DMS 273 treated with DMSO at 0.1 percent for 48 hours (cell line): ENCODE results near the gene LRIT2.
A peak's percentile ranks its signal among the peaks of the same experiment; 100 is the strongest.

ENCODE experiments used
- DNase-seq: peaks from one replicate; lab custom pipeline; 2025; lab: John Stamatoyannopoulos, UW

The LRIT2 gene

DNA sequence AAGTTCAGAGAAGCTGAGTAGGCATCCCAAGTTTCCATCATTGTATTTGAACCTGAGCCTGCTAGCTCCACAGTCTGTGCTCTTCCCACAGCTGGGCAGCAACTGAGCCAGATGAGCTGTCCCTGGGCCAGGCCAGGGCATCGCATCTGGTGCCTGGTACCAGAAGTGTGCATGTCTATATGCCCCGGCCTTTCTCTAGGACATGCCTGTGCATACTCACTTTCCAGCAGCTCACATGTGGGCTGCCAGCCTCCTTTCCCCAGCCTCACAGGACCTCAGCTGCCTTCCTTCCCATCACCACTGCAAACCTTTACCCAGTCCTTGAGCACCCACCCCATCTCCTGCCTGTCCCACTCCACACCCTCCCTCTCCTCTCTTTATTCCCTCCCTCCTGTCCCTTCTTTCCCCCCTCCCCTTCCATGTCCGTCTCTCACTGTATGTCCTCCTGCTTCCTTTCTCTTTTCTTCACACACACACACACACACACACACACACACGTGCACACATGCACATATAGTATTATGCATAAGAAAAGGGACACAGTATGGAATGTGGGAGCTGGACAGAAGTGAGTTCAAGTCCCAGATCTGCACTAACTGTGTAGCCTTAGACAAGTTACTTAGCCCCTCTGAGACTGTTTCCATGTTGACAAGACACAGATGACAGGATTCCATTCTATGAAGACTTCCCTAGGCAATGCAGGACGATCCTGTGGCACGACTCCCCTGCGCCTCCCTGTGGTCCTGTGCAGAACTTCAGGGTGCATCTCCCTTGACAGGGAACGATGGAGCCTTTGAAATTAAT, 20.1 kb downstream of the LRIT2 start:
- peak; percentile 4 for DNase-seq

DNA sequence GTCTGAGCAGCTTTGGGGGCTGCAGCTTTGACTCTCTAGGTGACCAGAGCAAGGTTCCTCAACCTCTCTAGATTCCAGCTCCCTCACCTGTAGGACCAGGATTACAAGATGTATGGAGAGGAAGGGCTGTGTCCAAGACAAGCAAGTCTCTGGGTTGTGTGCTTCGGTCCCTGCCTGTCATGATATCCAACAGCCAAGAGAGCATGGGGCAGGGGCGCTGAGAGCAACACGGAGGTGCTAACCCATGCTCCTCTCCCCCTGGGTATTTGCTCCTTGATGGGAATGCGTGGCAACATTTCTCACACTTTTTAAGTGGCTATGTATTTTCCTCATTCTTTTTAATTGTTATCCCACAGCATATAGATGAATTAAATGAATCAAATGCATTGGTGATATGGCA, 20.7 kb downstream of the LRIT2 start:
- no peak for DNase-seq

DNA sequence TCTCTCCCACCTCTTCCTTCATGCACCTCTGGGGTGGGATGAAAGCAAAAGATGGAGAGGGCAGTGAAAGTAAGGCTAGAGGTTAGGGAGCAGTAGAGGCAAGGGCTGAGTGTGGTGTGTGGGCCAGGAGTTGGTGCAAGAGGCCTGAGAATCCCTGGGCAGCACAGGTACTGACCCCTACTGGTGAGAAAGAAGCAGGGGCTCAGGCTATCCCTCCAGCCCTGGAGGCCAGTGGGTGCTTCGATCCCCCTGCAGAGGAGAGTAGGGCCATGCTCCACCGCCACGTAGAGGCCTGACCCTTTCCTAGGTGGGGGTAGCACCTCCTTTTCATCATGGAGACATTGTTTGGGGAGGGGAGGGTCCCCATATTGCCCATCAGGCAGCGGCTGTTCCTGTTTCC, 21.2 kb downstream of the LRIT2 start:
- no peak for DNase-seq

DNA sequence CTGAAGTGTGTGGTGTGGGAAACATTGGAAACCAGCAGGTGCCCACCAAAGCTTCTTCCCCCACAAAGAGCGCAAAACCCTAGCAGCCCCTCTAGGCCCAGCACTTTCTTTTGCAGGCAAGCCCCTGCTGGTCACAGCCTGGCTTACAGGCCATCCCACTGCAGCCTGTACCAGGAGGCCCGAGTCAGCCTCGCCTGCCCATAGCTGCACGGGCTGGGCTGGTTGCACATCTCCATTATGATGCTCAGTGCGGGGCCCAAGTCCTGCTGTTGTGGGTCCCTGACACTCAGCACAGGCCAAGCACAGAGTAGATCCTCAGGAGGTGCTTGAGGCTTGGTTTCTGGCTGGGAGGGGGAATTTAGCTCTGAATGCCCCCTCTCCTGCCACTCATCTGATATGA, 23.0 kb downstream of the LRIT2 start:
- DNase-seq, result no peak

DNA sequence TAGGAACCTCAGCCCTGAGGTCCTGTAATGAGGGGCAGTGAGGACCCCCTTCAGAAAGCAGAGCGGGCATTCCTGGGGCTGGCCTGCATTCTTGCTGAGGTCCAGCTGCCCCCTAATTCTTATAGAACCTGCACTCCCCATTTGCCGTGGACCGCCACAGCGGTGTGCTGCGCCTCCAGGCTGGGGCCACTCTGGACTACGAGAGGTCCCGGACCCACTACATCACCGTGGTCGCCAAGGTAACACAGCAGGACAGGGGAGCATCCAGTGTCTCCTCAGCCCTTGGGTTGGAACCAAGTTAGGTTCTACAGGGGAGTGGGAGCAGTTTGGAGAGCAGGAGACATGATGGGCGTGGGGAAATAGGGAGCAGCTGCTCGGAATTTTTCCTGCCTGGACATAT, 23.7 kb downstream of the LRIT2 start:
- DNase-seq, result no peak

DNA sequence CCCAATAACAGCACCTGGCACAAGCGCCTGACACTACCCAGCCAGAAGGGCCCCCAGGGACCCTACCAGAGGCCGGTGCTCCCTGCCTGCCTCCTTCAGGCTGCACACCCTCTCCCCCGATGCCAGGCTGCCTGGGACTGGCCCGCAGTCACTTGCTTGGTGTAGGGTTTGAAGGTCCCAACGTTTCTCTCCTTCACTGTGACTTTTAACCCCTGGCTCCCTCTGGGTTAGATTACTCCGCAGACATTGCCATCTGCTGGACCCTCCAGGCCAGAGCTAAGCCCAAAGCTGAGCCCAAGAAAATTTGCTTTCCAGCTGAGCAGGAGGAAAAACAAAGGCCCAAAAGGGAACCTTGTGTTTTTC, 24.1 kb downstream of the LRIT2 start:
- no peak for DNase-seq

DNA sequence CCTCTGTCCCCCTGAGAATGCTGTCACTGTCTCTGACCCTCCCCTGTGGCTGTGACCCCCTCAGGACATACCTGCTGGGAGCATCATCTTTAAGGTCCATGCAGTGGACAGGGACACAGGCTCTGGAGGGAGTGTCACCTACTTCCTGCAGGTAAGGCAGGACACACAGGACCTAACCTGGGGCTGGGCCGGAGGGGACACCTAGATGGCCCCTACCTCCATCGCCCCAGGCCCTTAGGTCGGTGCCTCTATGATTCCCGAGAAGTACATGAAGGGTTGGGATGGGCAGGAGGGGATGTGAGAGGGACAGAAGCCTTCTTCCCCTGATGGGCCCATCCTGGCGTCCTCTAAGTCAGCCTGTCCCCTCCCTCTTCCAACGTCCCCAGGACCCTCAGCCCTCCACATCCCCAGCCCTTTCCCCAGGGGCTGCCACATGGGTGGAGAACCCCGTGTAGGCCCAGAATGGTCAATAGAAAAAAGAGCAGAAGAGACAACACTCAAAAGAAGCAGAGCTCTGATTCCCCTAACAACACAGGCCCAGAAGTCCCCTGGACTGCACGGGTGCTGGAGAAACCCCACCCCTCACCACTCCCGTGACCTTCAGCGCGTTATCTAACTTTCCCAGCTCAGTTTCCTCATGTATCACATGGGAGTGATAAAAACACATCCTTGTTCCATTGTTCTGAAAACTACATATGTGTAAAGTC, 24.7 kb downstream of the LRIT2 start:
- DNase-seq, result no peak

DNA sequence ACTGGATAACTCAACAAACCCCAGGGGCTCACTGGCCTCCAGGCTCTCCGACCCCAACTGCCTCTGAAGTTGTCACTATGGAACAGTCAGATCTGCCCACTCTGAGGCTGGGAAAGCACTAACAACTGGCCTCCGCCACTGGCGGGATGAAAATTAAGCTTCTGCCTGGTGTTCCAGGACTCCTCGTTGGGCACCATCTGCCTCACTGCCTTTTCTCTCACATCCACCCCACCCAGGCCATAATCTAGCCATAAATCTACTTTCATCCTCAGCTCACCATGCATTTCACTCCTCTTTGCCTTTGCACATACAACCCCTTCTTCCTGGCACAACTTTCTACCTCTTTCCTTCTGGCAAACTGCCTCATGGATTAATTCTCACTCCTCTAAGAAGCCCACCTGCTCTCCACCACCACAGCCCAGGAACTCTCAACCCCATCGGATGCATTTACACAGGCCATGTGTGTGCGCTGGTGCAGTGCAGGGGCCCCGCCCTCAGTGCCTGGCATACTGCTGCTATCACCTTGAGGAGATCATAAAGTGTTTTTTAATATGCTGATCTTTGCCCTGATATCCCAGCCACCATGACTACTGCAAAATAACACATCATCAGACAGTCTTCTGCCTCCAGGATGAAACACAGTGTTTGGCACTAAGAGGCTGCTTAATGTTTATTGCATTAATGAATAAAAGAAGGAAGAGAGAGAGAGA, 27.0 kb downstream of the LRIT2 start:
- DNase-seq, result no peak

DNA sequence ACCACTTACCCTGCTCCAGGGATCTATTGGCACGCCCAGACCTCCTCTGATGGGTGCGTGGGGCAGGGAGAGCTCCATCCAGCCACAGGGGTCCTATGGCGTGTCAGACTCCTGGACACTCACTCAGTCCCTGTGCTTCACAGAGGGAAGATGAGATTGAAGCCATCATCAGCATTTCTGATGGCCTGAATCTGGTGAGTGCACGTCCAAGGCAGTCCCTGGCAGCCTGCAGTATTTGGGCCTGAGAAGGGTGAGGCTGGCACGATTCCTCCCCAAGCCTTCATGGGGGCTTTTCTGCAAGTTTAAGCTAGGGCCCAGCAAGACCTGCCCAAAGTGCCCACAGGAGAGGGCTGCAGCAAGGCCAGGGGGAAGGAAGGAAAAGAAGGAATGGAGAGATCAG, 27.7 kb downstream of the LRIT2 start:
- DNase-seq, result no peak

DNA sequence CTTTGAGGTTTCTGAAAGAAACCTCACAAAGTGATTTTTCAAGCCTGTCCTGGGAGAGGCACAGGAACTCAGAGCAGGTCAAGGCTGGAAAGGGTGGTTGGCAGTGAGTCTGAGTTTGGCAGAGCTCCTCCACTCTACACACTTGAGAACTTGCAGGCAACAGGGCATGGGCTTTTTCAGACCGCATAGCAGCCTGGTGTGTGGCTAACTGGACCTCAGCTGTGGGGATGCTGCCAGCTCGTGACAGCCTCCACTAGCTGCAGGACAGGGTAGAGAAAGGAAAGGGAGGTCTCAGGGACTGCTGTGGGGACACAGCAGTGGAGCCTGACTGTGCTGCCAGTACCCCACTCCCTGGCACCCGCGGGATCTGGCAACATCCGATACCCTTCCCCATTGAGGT, 28.4 kb downstream of the LRIT2 start:
- DNase-seq, result no peak

DNA sequence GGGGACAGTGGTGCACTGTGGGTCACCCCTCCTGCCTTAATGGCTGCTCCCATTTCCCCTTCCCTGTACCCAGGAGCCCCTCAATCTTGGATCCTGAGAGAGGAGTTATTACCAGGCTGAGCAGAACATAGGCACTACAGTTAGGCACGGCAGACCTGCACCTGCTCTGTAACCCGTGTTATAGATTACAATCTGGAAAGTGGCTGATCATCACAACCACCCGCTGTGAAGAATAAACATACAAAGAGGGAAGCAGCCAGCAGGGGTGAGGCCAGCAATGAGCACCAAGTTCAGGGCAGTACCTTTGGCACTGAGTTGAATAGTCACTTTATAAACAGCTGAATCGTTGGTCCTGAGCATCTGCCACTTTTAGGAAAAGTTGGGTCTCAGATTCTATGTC, 29.3 kb downstream of the LRIT2 start:
- peak; percentile 3 for DNase-seq

DNA sequence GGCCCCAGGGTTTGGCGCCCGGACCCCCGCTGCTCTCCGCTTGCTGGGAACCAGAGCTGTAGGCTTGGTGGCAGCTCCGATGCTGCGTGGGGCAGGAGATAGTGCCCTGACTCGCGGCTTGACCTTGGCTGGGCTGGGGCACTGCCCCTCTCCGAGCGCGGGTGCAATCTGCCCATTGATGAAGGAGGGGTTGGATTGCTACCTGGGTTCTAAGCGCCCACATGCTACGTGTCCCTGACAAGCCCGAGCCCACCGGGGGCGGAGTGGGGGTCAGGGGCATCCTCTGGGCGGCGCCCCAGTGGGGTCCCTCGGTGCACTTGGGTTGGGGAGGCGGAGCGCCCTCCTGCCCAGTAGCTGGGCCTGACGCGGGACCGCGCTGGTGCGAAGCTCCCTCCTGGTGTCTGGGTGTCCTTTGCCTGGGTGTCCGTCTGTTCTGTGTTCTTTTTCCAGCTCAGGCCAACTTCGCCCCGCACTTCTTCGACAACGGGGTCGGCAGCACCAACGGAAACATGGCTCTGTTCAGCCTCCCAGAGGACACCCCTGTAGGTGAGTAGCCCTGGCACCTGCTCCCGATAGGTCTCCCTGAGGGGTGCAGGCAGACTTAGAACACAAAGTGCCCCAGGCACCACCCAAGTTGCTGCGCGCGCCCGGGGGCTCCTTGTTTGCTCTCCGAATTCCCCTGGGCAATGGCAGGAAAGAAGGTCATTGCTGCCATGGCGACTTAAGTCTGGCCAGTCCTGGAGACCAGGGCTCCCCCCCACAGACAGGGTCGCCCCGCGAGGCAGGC, 30.1 kb downstream of the LRIT2 start:
- DNase-seq, result no peak

DNA sequence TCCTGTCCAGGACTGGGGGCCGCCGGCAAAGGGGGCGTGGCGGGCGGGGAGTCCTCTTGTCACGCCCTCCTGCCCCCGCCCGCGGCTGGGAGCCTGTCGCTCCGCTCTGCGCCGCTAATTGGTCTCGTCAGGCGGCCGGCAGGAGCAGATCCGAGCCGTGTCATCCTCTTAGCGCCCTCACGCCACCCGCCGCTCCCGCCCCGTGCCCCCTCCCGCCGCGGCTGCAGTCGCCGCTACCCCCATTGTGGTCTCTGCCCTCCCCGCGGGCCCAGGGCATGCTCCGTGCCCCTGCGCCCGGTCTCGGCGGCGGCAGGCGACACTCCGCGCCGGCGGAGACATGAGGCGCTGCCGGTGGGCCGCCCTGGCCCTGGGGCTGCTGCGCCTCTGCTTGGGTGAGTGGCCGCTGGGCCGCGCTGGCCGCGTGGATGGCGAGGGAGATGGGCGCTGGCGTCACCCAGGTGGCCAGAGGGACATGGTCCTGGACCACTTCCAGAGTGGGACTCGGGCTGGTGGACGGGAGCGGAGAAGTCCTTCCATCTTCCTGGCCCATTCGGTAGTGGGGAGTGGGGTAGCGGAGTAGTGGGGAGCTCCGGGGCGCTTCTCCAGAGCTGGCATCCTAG, 30.8 kb downstream of the LRIT2 start, which contains the start of gene CDHR1:
CDHR1 (plus strand) TSS at position 114 of the 620 bp plus-strand sequence; CDS start at position 338, 224 bp downstream.
- DNase-seq, result no peak

DNA sequence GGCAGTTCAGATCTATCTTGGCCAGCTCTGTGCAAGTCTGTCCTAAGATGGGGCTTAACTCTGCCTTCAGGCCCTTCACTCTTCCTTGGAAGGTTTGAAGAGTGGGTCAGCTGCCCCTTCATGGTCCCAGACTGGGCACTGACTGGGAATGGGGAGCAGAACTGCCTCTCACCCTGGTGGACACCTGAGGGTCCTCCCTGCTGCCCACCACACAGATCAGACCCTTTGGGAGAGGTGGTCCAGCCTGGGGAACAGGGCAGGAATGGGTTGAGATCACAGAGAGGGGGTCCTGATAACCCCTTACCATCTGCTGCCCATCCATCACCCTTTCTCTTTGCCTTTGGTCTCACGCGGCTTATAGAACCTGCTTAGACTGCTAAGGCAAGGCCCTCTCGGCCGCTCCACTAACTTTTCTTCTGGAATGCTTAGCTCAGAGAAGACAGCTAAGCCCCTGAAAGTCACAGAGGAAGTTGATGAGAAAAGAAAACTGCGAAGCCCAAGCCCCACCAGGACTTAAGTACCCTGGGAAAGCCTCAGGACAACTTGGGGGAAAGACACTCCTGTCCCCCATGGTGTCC, 31.4 kb downstream of the LRIT2 start:
- no peak for DNase-seq

DNA sequence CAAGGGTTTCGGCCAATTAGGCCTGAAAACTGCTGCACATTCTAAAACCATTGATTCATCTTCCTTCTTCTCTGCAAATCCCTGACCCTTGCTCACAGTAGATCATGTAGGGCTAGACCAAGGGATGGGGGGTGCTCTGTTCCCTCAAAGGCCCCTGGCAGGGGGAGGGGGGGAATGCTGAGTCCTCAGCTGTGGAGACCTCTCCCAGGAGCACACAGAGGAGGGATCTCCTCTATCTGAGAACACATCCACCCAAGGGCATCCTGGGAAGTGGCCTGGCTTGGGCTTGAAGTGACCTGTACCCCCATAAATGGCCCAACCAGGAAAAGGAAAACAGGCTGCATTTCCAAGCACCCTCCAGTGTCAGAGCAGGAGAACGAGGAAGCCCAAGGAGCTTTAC, 32.0 kb downstream of the LRIT2 start:
- DNase-seq, result no peak

DNA sequence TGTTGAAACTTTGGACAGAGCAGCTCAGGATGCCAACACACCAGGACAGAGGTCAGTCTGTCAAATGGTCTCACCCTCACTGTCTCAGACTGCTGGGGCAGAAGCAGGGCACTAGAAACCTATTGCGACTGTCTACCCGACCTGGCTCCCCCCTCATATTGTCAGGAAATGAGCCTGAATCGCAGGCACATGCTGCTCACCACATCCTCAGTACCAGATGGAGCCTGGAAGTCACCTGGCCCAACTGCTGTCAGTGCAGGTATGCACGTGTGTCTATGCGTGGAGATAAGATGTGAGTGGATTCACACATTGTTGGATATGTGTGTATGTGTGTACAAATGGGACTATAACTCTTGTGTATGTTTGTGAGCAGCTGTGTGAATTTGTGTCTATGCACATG, 34.2 kb downstream of the LRIT2 start:
- no peak for DNase-seq

DNA sequence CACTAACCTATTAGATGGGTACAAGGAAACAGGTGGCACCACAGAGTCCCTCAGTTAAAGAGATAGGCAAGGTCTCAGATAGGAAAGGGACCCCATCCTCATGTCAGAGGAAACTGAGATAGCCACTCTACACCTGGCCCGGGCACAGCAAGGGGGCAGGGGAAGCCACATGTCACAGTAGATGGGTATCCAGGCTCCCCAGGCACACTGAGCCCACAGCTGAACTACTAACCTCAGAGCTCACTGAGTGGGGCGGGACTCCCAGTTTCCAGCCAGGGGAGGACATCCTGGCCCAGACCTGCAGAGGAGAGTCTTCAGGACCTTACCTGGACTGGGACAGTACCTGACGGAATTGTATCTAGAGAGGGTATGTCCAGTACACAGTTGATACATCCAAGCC, 34.7 kb downstream of the LRIT2 start:
- DNase-seq, result no peak

DNA sequence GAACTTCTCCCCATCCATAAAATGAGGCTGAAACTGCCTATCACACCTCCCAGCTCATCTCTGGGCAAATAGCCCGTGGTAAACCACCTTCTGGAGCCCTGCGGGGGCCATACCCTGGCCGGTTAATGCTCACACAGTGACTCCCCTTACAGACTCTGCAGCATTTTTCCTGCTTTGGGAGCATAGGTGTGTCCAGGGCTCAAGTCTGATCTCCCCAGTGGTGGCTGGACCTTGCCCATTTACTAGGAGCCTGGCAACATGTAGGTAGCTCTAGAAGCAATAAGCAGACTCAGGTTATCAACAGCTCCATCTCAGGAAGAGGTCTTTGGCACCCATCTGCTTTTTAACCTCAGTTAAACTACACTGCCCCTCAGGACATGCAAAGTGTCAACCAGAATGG, 36.5 kb downstream of the LRIT2 start:
- no peak for DNase-seq

DNA sequence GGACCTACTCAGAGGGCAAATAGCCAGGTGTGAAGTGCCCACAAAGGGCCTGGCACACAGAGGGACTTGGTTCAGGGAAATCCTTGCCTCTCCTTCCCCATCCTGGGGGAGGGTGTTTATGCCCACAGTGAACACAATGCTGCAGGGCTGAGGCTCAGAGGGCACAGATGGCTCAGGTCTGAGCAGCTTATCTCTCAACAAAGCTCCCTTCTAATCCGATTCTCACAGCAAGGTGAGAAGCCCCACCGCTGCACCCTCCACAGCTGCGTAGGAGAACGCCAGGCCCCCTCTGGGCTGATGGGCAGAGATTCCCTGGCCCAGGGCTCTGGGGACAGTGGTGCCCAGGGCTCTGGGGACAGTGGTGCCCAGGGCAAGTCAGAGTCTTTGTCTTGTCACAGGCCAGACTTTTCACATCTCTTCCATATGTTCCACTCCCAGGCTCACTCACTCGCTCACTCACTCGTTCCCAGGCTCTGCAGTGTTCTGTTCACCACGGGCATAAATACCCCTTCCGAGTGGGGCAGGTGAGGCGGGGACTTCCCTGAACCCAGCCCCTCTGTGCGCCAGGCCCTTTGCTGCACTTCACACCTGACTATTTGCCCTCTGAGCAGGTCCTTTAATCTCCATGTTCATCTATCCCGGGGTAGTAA, 39.7 kb downstream of the LRIT2 start:
- no peak for DNase-seq

DNA sequence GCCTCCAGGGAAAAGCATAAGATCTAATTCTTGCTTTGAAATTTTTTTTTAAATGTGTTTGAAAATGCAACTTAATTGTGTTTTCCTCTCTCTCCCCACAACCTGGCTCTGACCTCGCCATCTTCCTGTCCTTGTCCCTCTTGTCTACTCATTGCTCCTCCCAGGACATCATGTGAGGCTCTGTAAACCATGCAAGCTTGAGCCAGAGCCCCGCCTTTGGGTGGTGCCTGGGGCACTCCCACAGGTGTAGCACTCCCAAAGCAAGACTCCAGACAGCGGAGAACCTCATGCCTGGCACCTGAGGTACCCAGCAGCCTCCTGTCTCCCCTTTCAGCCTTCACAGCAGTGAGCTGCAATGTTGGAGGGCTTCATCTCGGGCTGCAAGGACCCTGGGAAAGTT, 40.8 kb downstream of the LRIT2 start:
- DNase-seq, result no peak

DNA sequence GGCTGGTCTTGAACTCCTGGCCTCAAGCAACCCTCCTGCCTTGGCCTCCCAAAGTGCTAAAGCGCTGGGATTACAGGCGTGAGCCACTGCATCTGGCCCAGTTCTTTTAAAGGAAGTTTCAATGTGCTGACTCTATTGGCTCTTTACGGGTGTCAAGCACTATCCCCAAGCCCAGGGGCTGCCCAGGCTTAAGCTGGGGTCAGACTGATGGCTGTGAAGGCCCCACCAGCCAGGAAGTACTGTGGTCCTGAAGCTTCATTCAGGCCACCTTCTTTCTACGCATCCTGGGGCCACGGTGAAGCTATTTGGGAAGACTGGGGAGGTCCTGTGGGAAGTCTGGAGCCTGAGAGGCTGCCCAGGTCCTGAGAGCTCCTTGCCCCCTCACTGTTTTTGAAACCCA, 43.7 kb downstream of the LRIT2 start:
- no peak for DNase-seq
